Measurements from ENCODE around the gene MTFMT. TPM values are rescaled to one million over a fixed set of nuclear protein-coding genes. Genes with fewer than 3 reads are reported as not detected.
"Not testable (repeated sequence)": the region's sequence is repeated elsewhere in the genome, so short reads cannot be mapped to it uniquely, and the experiment has no call there.

MTFMT gene
- total RNA-seq: 10 to 100 TPM; 21.1 to 36.9 (median 29.4) TPM

GRCh38 chr15:65028921-65029735, at the start of gene MTFMT:
Gene MTFMT, minus strand, starts transcription at chr15:65029639. Its CDS starts 26 bp downstream, at chr15:65029613.
- peak; percentile 92 for ATAC-seq
- Histone ChIP-seq H3K4me1 (peaks cover 3 to 38% (median 14%) of the 10 kb centered on the region in 3 donors), H3K4me3 (peak within 1 kb of the TSS; percentile 52 to 93), H3K9me3 (no peaks in the 10 kb centered on the region), H3K27me3 (no peaks in the 10 kb centered on the region), H3K27ac (peak within 1 kb of the TSS; percentile 11 to 89 (median 69)), H3K36me3 (peaks cover 0 to 27% of the 10 kb centered on the region in 2 donors)
- WGBS, 2 donors (ENCODE audit: low coverage in 1 of 2): 0 to 2% methylated on average over 12 to 21 of the region's 73 CpGs
- TF ChIP-seq EP300 (IDR thresholded peaks at IDR 0.05) (no peak), POLR2A (IDR thresholded peaks at IDR 0.05) (peak; percentile 90 to 93), POLR2AphosphoS5 (IDR thresholded peaks at IDR 0.05) (peak; percentile 96)
- TF ChIP-seq, protein P1, sequence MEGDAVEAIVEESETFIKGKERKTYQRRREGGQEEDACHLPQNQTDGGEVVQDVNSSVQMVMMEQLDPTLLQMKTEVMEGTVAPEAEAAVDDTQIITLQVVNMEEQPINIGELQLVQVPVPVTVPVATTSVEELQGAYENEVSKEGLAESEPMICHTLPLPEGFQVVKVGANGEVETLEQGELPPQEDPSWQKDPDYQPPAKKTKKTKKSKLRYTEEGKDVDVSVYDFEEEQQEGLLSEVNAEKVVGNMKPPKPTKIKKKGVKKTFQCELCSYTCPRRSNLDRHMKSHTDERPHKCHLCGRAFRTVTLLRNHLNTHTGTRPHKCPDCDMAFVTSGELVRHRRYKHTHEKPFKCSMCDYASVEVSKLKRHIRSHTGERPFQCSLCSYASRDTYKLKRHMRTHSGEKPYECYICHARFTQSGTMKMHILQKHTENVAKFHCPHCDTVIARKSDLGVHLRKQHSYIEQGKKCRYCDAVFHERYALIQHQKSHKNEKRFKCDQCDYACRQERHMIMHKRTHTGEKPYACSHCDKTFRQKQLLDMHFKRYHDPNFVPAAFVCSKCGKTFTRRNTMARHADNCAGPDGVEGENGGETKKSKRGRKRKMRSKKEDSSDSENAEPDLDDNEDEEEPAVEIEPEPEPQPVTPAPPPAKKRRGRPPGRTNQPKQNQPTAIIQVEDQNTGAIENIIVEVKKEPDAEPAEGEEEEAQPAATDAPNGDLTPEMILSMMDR (IDR thresholded peaks at IDR 0.05): peak in 3 of 4 experiments; percentile 27 to 39 (median 36)

GRCh38 chr15:65077981-65078352, 48.5 kb upstream of the MTFMT start:
- Histone ChIP-seq H3K27me3 (peaks cover 13% of the 10 kb centered on the region), H3K9me3 (no peaks in the 10 kb centered on the region), H3K4me3 (peak overlapping the region in 1 of 2 donors; percentile 12), H3K4me1 (peaks cover 5 to 55% (median 10%) of the 10 kb centered on the region in 3 donors), H3K36me3 (no peaks in the 10 kb centered on the region), H3K27ac (peak overlapping the region in 1 of 4 donors; percentile 6)
- peak; percentile 75 for ATAC-seq
- TF ChIP-seq, protein P1 (IDR thresholded peaks at IDR 0.05): peak in 3 of 4 experiments; percentile 66 to 82 (median 75)
- TF ChIP-seq POLR2AphosphoS5 (IDR thresholded peaks at IDR 0.05) (no peak), POLR2A (IDR thresholded peaks at IDR 0.05) (no peak), EP300 (IDR thresholded peaks at IDR 0.05) (no peak)
- WGBS, 2 donors (ENCODE audit: low coverage in 1 of 2): 20% methylated on average over 1 of the region's 24 CpGs; no CpG with 5 or more reads in 1 of the 2 donors

DNA sequence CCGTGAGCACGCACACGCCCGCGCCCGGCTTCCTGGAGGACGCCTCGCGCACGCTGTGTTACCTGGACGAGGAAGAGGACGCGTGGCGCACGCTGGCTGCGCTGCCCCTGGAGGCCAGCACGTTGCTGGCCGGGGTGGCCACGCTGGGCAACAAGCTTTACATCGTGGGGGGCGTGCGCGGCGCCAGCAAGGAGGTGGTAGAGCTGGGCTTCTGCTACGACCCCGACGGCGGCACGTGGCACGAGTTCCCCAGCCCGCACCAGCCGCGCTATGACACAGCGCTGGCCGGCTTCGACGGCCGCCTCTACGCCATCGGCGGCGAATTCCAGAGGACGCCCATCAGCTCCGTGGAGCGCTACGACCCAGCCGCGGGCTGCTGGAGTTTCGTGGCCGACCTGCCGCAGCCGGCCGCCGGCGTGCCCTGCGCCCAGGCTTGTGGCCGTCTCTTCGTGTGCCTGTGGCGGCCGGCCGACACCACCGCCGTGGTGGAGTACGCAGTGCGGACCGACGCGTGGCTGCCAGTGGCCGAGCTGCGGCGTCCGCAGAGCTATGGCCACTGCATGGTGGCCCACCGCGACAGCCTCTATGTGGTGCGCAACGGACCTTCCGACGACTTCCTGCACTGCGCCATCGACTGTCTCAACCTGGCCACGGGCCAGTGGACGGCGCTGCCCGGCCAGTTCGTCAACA, 48.0 kb upstream of the MTFMT start:
- no peaks in the 10 kb centered on the region for H3K9me3 ChIP-seq
- no peaks in the 10 kb centered on the region for H3K36me3 ChIP-seq
- TF ChIP-seq, protein P1 (IDR thresholded peaks at IDR 0.05): no peak
- no peak for TF ChIP-seq POLR2A (IDR thresholded peaks at IDR 0.05)
- no peak for TF ChIP-seq EP300 (IDR thresholded peaks at IDR 0.05)
- TF ChIP-seq POLR2AphosphoS5 (IDR thresholded peaks at IDR 0.05): no peak
- WGBS, 2 donors (ENCODE audit: low coverage in 1 of 2): no CpG with 5 or more reads among the region's 85 CpGs
- no peak for ATAC-seq
- H3K4me1 ChIP-seq: peaks cover 2 to 55% (median 5%) of the 10 kb centered on the region in 3 donors
- peaks cover 13% of the 10 kb centered on the region for H3K27me3 ChIP-seq
- H3K27ac ChIP-seq: peak overlapping the region in 1 of 4 donors; percentile 6
- H3K4me3 ChIP-seq: peak overlapping the region in 1 of 2 donors; percentile 12

DNA sequence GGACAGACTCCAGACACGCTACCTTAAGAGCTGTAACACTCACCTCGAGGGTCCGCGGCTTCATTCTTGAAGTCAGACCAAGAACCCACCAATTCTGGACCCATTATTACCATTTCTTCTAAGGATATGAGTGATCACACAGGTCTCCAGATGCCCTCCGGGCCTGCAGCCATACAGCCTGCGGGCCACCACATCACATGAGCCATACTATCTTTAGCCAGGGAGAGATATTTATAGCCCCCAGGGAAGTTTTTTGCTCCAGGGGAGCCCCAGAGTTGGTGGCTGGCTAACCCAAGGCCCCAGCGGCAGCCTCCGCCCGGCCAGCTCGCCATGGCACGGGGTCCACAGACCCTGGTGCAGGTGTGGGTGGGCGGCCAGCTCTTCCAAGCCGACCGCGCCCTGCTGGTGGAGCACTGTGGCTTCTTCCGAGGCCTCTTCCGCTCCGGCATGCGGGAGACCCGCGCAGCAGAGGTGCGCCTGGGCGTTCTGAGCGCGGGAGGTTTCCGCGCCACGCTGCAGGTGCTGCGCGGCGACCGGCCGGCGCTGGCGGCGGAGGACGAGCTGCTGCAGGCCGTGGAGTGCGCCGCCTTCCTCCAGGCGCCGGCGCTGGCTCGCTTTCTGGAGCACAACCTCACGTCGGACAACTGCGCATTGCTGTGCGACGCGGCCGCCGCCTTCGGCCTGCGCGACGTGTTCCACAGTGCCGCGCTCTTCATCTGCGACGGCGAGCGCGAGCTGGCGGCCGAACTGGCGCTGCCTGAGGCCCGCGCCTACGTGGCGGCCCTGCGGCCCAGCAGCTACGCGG, 47.2 kb upstream of the MTFMT start, which contains the start of gene KBTBD13:
TSS of gene KBTBD13 (plus strand) at position 261 of the 805 bp plus-strand sequence. CDS start at position 331, 70 bp downstream.
- no peak for TF ChIP-seq POLR2AphosphoS5 (IDR thresholded peaks at IDR 0.05)
- TF ChIP-seq, protein P1 (IDR thresholded peaks at IDR 0.05): no peak
- TF ChIP-seq EP300 (IDR thresholded peaks at IDR 0.05): no peak
- TF ChIP-seq POLR2A (IDR thresholded peaks at IDR 0.05): no peak
- Histone ChIP-seq H3K27me3 (peaks cover 13% of the 10 kb centered on the region), H3K36me3 (no peaks in the 10 kb centered on the region), H3K4me3 (peak within 1 kb of the TSS in 1 of 2 donors; percentile 12), H3K27ac (peak within 1 kb of the TSS in 1 of 4 donors; percentile 6), H3K4me1 (peaks cover 4 to 55% (median 8%) of the 10 kb centered on the region in 3 donors), H3K9me3 (no peaks in the 10 kb centered on the region)
- no peak for ATAC-seq
- no CpG with 5 or more reads among the region's 73 CpGs for WGBS, 2 donors (ENCODE audit: low coverage in 1 of 2)

DNA sequence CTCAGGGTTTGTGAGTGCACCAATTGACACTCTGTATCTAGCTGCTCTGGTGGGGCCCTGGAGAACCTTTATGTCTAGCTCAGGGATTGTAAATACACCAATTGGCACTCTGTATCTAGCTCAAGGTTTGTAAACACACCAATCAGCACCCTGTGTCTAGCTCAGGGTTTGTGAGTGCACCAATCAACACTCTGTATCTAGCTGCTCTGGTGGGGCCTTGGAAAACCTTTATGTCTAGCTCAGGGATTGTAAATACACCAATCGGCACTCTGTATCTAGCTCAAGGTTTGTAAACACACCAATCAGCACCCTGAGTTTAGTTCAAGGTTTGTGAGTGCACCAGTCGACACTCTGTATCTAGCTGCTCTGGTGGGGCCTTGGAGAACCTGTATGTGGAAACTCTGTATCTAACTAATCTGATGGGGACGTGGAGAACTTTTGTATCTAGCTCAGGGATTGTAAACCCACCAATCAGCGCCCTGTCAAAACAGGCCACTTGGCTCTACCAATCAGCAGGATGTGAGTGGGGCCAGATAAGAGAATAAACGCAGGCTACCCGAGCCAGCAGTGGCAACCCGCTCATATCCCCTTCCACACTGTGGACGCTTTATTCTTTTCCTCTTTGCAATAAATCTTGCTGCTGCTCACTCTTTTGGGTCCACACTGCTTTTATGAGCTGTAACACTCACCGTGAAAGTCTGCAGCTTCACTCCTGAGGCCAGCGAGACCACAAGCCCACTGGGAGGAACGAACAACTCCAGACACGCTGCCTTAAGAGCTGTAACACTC, 46.4 kb upstream of the MTFMT start:
- 89 to 100% methylated on average over 1 to 7 of the region's 12 CpGs for WGBS, 2 donors (ENCODE audit: low coverage in 1 of 2)
- H3K36me3 ChIP-seq, H3K27ac ChIP-seq, H3K4me3 ChIP-seq, H3K9me3 ChIP-seq, ATAC-seq: not testable (repeated sequence)
- peaks cover 8 to 55% (median 17%) of the 10 kb centered on the region in 3 donors for H3K4me1 ChIP-seq
- H3K27me3 ChIP-seq: peaks cover 13% of the 10 kb centered on the region

GRCh38 chr15:65074946-65075345, 45.5 kb upstream of the MTFMT start:
- Histone ChIP-seq H3K27me3 (peaks cover 13% of the 10 kb centered on the region), H3K4me1 (peaks cover 16 to 58% (median 25%) of the 10 kb centered on the region in 3 donors)
- no CpG with 5 or more reads among the region's 22 CpGs for WGBS, 2 donors (ENCODE audit: low coverage in 1 of 2)
- not testable (repeated sequence) for H3K27ac ChIP-seq, H3K36me3 ChIP-seq, H3K4me3 ChIP-seq, H3K9me3 ChIP-seq, ATAC-seq
